DOHH2 (cell line): ENCODE results near the gene LANCL3.
"Not testable (repeated sequence)": the region's sequence is repeated elsewhere in the genome, so short reads cannot be mapped to it uniquely, and the experiment has no call there.

Experiments used
- H3F3A ChIP-seq: fragments of 200-600 bp; sonication (generic), shearing (Covaris generic); 2 replicates; pipeline ENCODE4 v1.6.0; 2016; ENCODE audit warnings: antibody characterized with exemption, mild to moderate bottlenecking; ENCODE audit not compliant: control insufficient read depth, insufficient read depth
- H3K27ac ChIP-seq: fragments of 200-600 bp; sonication (generic); 2 replicates; pipeline ENCODE4 v1.5.1; 2014; ENCODE audit warnings: low read depth, mild to moderate bottlenecking, low read length, moderate library complexity
- H3K27me3 ChIP-seq: fragments of 200-600 bp; sonication (generic); 2 replicates; pipeline ENCODE4 v1.6.1; 2014; ENCODE audit warnings: mild to moderate bottlenecking, low read length, mixed read lengths; ENCODE audit not compliant: control insufficient read depth
- H3K36me3 ChIP-seq: fragments of 200-600 bp; sonication (generic); 2 replicates; pipeline ENCODE4 v1.6.1; 2014; ENCODE audit warnings: mild to moderate bottlenecking, low read length, moderate library complexity, mixed read lengths; ENCODE audit not compliant: control insufficient read depth
- H3K4me1 ChIP-seq: fragments of 200-600 bp; sonication (generic); 2 replicates; pipeline ENCODE4 v1.6.1; 2014; ENCODE audit warnings: mild to moderate bottlenecking, low read length, mixed read lengths; ENCODE audit not compliant: control insufficient read depth
- H3K4me2 ChIP-seq: fragments of 200-600 bp; sonication (generic); 2 replicates; pipeline ENCODE4 v1.6.0; 2014; ENCODE audit warnings: mild to moderate bottlenecking, low read length, moderate library complexity
- H3K4me3 ChIP-seq: fragments of 200-600 bp; sonication (generic); 2 replicates; pipeline ENCODE4 v1.5.1; 2014; ENCODE audit warnings: mild to moderate bottlenecking, low read length, mixed read lengths
- H3K79me2 ChIP-seq: fragments of 200-600 bp; sonication (generic); 2 replicates; pipeline ENCODE4 v1.6.1; 2014; ENCODE audit warnings: mild to moderate bottlenecking, low read length, mixed read lengths; ENCODE audit not compliant: control insufficient read depth
- H3K9me2 ChIP-seq: fragments of 200-600 bp; sonication (generic); replicated peaks from 2 replicates; pipeline ENCODE4 v1.6.1; 2014; ENCODE audit warnings: mild to moderate bottlenecking, low read length, mixed read lengths; ENCODE audit not compliant: control insufficient read depth
- H3K9me3 ChIP-seq: fragments of 200-600 bp; sonication (generic); 2 replicates; pipeline ENCODE4 v1.6.1; 2014; ENCODE audit warnings: antibody characterized with exemption, low read length, mixed read lengths; ENCODE audit not compliant: control insufficient read depth, insufficient read depth
- H4K20me1 ChIP-seq: fragments of 200-600 bp; sonication (generic); 2 replicates; pipeline ENCODE4 v1.6.0; 2014; ENCODE audit warnings: low read depth, mild to moderate bottlenecking, antibody characterized with exemption, low read length, moderate library complexity; ENCODE audit not compliant: control insufficient read depth, insufficient read depth
- EZH2phosphoT487 ChIP-seq: fragments of 200-600 bp; sonication (generic); IDR thresholded peaks from 2 replicates; pipeline ENCODE4 v1.6.1; 2017; ENCODE audit warnings: borderline replicate concordance, mild to moderate bottlenecking, antibody characterized with exemption, low read length, moderate library complexity, mixed read lengths
- TF ChIP-seq, protein P1 (sequence below): fragments of 200-600 bp; sonication (generic); IDR thresholded peaks from one replicate; pipeline ENCODE4 v1.5.1; 2014; ENCODE audit warnings: antibody characterized with exemption, mild to moderate bottlenecking, low read depth, low read length; ENCODE audit not compliant: poor library complexity, severe bottlenecking

LANCL3 gene

DNA sequence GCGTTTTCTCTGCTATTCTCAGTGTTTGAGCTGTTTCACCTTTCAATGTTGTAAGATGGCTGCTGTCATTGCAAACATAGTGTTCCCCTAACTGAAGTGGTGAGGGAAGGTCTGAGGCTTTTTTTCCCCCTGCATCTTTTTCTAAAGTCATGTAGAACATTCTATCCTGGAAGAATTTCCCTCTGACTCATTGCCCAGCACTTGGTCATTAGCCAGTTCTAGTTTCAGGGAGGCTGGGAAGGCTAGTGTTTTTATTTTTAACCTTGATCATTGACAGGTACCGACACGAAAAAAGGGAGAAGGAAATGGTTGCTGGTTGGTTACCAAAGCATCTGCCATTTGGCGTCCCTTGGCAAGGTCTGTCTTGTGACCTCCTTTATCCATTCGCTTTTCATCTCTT, 6.6 kb downstream of the LANCL3 start:
- TF ChIP-seq, protein P1, sequence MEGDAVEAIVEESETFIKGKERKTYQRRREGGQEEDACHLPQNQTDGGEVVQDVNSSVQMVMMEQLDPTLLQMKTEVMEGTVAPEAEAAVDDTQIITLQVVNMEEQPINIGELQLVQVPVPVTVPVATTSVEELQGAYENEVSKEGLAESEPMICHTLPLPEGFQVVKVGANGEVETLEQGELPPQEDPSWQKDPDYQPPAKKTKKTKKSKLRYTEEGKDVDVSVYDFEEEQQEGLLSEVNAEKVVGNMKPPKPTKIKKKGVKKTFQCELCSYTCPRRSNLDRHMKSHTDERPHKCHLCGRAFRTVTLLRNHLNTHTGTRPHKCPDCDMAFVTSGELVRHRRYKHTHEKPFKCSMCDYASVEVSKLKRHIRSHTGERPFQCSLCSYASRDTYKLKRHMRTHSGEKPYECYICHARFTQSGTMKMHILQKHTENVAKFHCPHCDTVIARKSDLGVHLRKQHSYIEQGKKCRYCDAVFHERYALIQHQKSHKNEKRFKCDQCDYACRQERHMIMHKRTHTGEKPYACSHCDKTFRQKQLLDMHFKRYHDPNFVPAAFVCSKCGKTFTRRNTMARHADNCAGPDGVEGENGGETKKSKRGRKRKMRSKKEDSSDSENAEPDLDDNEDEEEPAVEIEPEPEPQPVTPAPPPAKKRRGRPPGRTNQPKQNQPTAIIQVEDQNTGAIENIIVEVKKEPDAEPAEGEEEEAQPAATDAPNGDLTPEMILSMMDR: no peak
- TF ChIP-seq EZH2phosphoT487: no peak
- Histone ChIP-seq H3K4me1 (peaks cover 8% of the 10 kb centered on the region), H3K27me3 (no peaks in the 10 kb centered on the region), H4K20me1 (no peaks in the 10 kb centered on the region), H3K27ac (no peak overlapping the region), H3K9me2 (no peaks in the 10 kb centered on the region), H3K79me2 (no peaks in the 10 kb centered on the region), H3K4me2 (no peak overlapping the region), H3K36me3 (no peaks in the 10 kb centered on the region), H3F3A (no peaks in the 10 kb centered on the region), H3K9me3 (no peaks in the 10 kb centered on the region), H3K4me3 (no peak overlapping the region)

DNA sequence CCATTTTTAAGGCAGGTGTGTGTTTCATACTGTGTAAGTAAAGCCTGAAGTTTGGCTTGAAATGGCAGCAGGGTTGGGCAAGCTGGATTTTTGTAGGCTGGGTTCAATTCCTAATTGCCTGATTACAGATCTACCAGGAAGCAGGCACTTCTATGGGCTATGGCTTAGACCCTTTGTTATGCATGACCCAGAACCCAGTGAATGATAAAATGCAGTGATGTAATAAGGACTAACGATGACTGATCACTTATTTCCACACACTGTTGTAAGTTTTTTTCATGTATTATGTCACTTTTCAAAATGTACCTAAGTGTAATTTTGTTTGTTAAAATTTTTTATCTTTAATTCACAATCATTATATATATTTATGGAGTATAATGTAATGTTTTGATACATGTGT, 8.6 kb downstream of the LANCL3 start:
- Histone ChIP-seq H4K20me1 (no peaks in the 10 kb centered on the region), H3K36me3 (no peaks in the 10 kb centered on the region), H3K4me3 (no peak overlapping the region), H3F3A (no peaks in the 10 kb centered on the region), H3K9me2 (no peaks in the 10 kb centered on the region), H3K27me3 (no peaks in the 10 kb centered on the region), H3K9me3 (no peaks in the 10 kb centered on the region), H3K79me2 (no peaks in the 10 kb centered on the region), H3K27ac (no peak overlapping the region), H3K4me1 (no peaks in the 10 kb centered on the region), H3K4me2 (no peak overlapping the region)
- TF ChIP-seq, protein P1: no peak
- TF ChIP-seq EZH2phosphoT487: no peak

DNA sequence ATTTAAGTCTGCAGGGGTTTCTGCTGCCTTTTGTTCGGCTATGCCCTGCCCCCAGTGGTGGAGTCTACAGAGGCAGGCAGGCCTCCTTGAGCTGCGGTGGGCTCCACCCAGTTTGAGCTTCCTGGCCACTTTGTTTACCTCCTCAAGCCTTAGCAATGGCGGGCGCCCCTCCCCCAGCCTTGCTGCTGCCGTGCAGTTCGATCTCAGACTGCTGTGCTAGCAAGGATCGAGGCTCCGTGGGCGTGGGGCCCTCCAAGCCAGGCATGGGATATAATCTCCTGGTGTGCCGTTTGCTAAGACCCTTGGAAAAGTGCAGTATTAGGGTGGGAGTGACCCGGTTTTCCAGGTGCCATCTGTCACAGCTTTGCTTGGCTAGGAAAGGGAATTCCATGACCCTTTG, 15.9 kb downstream of the LANCL3 start:
- H3K4me3 ChIP-seq, H4K20me1 ChIP-seq, H3K27me3 ChIP-seq, H3K79me2 ChIP-seq, H3K4me1 ChIP-seq, H3K4me2 ChIP-seq, H3K9me2 ChIP-seq, H3K27ac ChIP-seq, H3F3A ChIP-seq, H3K9me3 ChIP-seq, H3K36me3 ChIP-seq: not testable (repeated sequence)

DNA sequence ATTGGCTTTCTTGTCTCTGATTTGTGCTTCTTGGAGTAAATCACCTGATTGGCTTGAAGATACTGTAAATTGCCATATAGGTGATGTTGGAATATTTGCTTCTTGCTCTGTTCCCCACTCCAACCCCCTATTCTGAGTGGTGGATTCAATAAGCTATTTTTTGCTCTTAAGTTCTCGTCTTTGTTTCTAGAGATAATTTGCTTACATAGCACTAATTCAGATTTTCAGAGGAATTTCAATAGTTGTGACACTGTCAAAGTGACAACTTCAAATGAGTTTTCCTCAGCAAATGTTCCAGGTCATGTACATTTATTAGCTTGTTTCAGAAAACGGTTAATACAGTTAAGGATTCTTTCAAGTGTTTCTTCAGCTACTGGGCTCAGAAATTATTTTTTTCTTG, 18.6 kb downstream of the LANCL3 start:
- Histone ChIP-seq H3K4me2 (no peak overlapping the region), H3K27ac (no peak overlapping the region), H3K79me2 (no peaks in the 10 kb centered on the region), H3K4me3 (no peak overlapping the region), H3K36me3 (no peaks in the 10 kb centered on the region), H3K9me2 (no peaks in the 10 kb centered on the region), H3F3A (no peaks in the 10 kb centered on the region), H3K4me1 (no peaks in the 10 kb centered on the region), H4K20me1 (no peaks in the 10 kb centered on the region), H3K9me3 (no peaks in the 10 kb centered on the region), H3K27me3 (no peaks in the 10 kb centered on the region)
- no peak for TF ChIP-seq EZH2phosphoT487
- TF ChIP-seq, protein P1: no peak
